Ovary (tissue), 9 donors: Measurements from ENCODE around the gene UNC45B. TPM values are rescaled to one million over a fixed set of nuclear protein-coding genes. Genes with fewer than 3 reads are reported as not detected.
"Not testable (repeated sequence)": the region's sequence is repeated elsewhere in the genome, so short reads cannot be mapped to it uniquely, and the experiment has no call there.

ENCODE experiments used
- DNase-seq, 5 donors: peaks; one replicate each; pipeline ENCODE4 v3.0.0-alpha.2; 2019 to 2020
- H3K27ac ChIP-seq, 2 donors: fragments of 200-600 bp; one replicate each; pipeline versions ENCODE4 v1.5.1 to v1.8.0; 2019 to 2022
- H3K27me3 ChIP-seq: fragments of 200-600 bp; one replicate; pipeline ENCODE4 v1.8.0; 2022
- H3K36me3 ChIP-seq: fragments of 200-600 bp; sonication (generic); one replicate; pipeline ENCODE4 v1.5.1; 2019
- H3K4me1 ChIP-seq: one replicate; pipeline ENCODE4 v1.8.1; 2013; ENCODE audit warnings: mild to moderate bottlenecking, moderate library complexity; ENCODE audit not compliant: insufficient read depth
- H3K4me3 ChIP-seq: fragments of 200-600 bp; sonication (generic); one replicate; pipeline ENCODE4 v1.5.1; 2017
- H3K9me3 ChIP-seq, 2 donors: fragments of 200-600 bp in 1 of 2; sonication (generic) in 1 of 2; one replicate each; pipeline versions ENCODE4 v1.5.1 to v1.8.1; 2013 to 2019; ENCODE audit warnings: mild to moderate bottlenecking in 1 of 2, moderate library complexity in 1 of 2
- CTCF ChIP-seq, 3 donors: fragments of 450-650 bp in 2 of 3; fragments of 200-600 bp in 1 of 3; IDR thresholded peaks; one replicate each; pipeline versions ENCODE4 v1.5.1 to v1.8.0; 2016 to 2022; ENCODE audit warnings: antibody characterized with exemption in 3 of 3, mild to moderate bottlenecking in 1 of 3
- EP300 ChIP-seq: sonication (generic); formaldehyde crosslinking; IDR thresholded peaks from one replicate; pipeline ENCODE4 v1.6.1; 2017; ENCODE audit warnings: antibody characterized with exemption
- POLR2A ChIP-seq: fragments of 450-650 bp; IDR thresholded peaks from one replicate; pipeline ENCODE4 v1.6.1; 2017; ENCODE audit warnings: antibody characterized with exemption, mild to moderate bottlenecking, moderate library complexity
- WGBS, 3 donors: extraction: QIAGEN DNeasy Blood & Tissue Kit in 1 of 3; methylation state at CpG; one replicate each; pipeline versions ENCODE4 v1.1.5 to v1.1.7; 2013 to 2017; 5-methylcytosine and 5-hydroxymethylcytosine counted together
- intact Hi-C, 4 donors: fragments of 100-400 bp; cut with DNase I; formaldehyde crosslinking; loops; one replicate each; pipeline versions ENCODE4 v1.11.0 to v1.15.1; 2022 to 2023
- polyA plus RNA-seq, 2 donors: library from polyadenylated mRNA; stranded (reverse); fragments of 200-250 nt in 1 of 2; fragments of 350-450 nt in 1 of 2; fragmentation: Illumina TruSeq in 1 of 2; extraction: RNeasy Lipid Tissue Mini Kit (QIAGEN cat#74804) in 1 of 2; gene quantifications; one replicate each; pipeline ENCODE4 v1.2.3, GENCODE V29; 2013 to 2014
- total RNA-seq, 7 donors: library from RNA; depleted of rRNA in 2 of 7; stranded (reverse); fragments of >200 nt in 2 of 7; fragmentation: NEBNext Ultra II Directional in 3 of 7; extraction: Animal tissue kit (Norgen Biotek cat#: 25700) in 3 of 7; gene quantifications; one replicate each; pipeline versions ENCODE4 v1.1.0 to v1.2.4, GENCODE V29; 2016 to 2023
- donor health status: DM: no; HTN: no; CAD: no; lungs with moderate emphysema.
- donor health status: DM: no; HTN: no; CAD: no.
- donor health status: Bipolar disorder and iron deficiency.
- donor health status: DM: yes; HTN: yes; CAD: no.
- donor health status: DM: no; HTN: no; CAD: no.
- donor health status: DM: yes; HTN: yes; CAD: no.

The UNC45B gene
- total and polyA plus RNA-seq, 9 donors, result 0.05 to 0.10 (median 0.05) TPM; not detected in 4

- DNase-seq, result no peak
- no peaks in the 10 kb centered on the region for H3K9me3 ChIP-seq
- TF ChIP-seq EP300 (no peak), CTCF (IDR thresholded peaks at IDR 0.05) (no peak), POLR2A (no peak)
- no peaks in the 10 kb centered on the region for H3K27me3 ChIP-seq
- intact Hi-C loops, result no loop called here
- no peaks in the 10 kb centered on the region for H3K4me1 ChIP-seq
- H3K36me3 ChIP-seq, result no peaks in the 10 kb centered on the region
- H3K27ac ChIP-seq, result no peak overlapping the region
- no peak overlapping the region for H3K4me3 ChIP-seq
- 60 to 81% (median 61%) methylated on average over 5 of the region's 5 CpGs for WGBS, 3 donors
Measured at GRCh38 chr17:35103271-35103670, 44.3 kb upstream of the UNC45B start.

GRCh38 chr17:35104844-35105450 is 42.7 kb upstream of the UNC45B start:
- intact Hi-C loops, result no loop called here
- no peaks in the 10 kb centered on the region for H3K27me3 ChIP-seq
- TF ChIP-seq CTCF (IDR thresholded peaks at IDR 0.05) (no peak), EP300 (no peak), POLR2A (no peak)
- H3K27ac ChIP-seq, result no peak overlapping the region
- WGBS, 3 donors, result 96% methylated on average over 5 of the region's 5 CpGs
- no peak for DNase-seq
- no peaks in the 10 kb centered on the region for H3K36me3 ChIP-seq
- H3K4me3 ChIP-seq, result no peak overlapping the region
- H3K9me3 ChIP-seq, result no peaks in the 10 kb centered on the region
- no peaks in the 10 kb centered on the region for H3K4me1 ChIP-seq

GRCh38 chr17:35110791-35111190 is 36.8 kb upstream of the UNC45B start:
- not testable (repeated sequence) for H3K4me3 ChIP-seq, DNase-seq, H3K36me3 ChIP-seq, H3K4me1 ChIP-seq, H3K27me3 ChIP-seq, H3K9me3 ChIP-seq, H3K27ac ChIP-seq
- intact Hi-C loops, result loop anchor here in 2 of 4 donors (10.0 kb wide), 2 partner anchors 686 to 856 kb away; partner anchors contain the start of gene CCL2 (in 1 of the 2)
- WGBS, 3 donors, result 94 to 98% (median 95%) methylated on average over 17 of the region's 17 CpGs

GRCh38 chr17:35116845-35117244 is 30.8 kb upstream of the UNC45B start:
- H3K36me3 ChIP-seq, result no peaks in the 10 kb centered on the region

More at GRCh38 chr17:35116845-35117244, 30.8 kb upstream of the UNC45B start:
- WGBS, 3 donors, result 81 to 83% (median 83%) methylated on average over 12 of the region's 12 CpGs
- Histone ChIP-seq H3K27ac (no peak overlapping the region), H3K27me3 (no peaks in the 10 kb centered on the region), H3K9me3 (no peaks in the 10 kb centered on the region), H3K4me1 (no peaks in the 10 kb centered on the region), H3K4me3 (no peak overlapping the region)
- no peak for DNase-seq
- intact Hi-C loops, result loop anchor here in 3 of 4 donors (5.0 to 10.0 kb wide), 3 partner anchors 575 to 862 kb away; partner anchors contain the start of gene CCL2 (in 1 of the 3)
- TF ChIP-seq CTCF (IDR thresholded peaks at IDR 0.05), result no peak
- no peak for TF ChIP-seq EP300
- no peak for TF ChIP-seq POLR2A
